IMR-90 (cell line): Measurements from ENCODE around the gene MOV10. TPM values are rescaled to one million over a fixed set of nuclear protein-coding genes. Genes with fewer than 3 reads are reported as not detected.
"Not testable (repeated sequence)": the region's sequence is repeated elsewhere in the genome, so short reads cannot be mapped to it uniquely, and the experiment has no call there.

Experiments used
- ATAC-seq: fragments of 200-7000 bp; cut with Tn5 transposase; 2 replicates; pipeline ENCODE4 v1.9.1; 2020; ENCODE audit warnings: low read depth, mild to moderate bottlenecking, moderate library complexity
- BruUV-seq: library from RNA; stranded (reverse); fragments of 400-500 nt; replicated peaks from 2 replicates; lab custom pipeline; 2021; lab: Mats Ljungman, UMichigan
- CTCF ChIA-PET: fragments of 300-600 bp; formaldehyde crosslinking; extraction: SDS; loops from one replicate; lab custom pipeline; 2021; ENCODE audit warnings: antibody characterized with exemption; lab: Yijun Ruan, JAX
- POLR2A ChIA-PET: fragments of 300-600 bp; sonication (Branson Sonifier 250); formaldehyde crosslinking; loops from one replicate; lab custom pipeline; 2022; ENCODE audit warnings: antibody characterized with exemption; ENCODE audit not compliant: unreplicated experiment; lab: Charles Lee
- DNase-seq: peaks from one replicate; pipeline ENCODE4 v3.0.0; 2013
- H2AFZ ChIP-seq: replicated peaks from 2 replicates; pipeline ENCODE3; 2013; ENCODE audit warnings: low read length, mild to moderate bottlenecking; ENCODE audit not compliant: poor library complexity
- H2AK5ac ChIP-seq: 2 replicates; pipeline ENCODE4 v1.6.1; 2013; ENCODE audit warnings: low read depth, low read length, inconsistent platforms
- H2AK9ac ChIP-seq: replicated peaks from 2 replicates; pipeline ENCODE3; 2013; ENCODE audit warnings: mild to moderate bottlenecking, low read depth, low read length, moderate library complexity; ENCODE audit not compliant: poor library complexity
- H2BK120ac ChIP-seq: 2 replicates; pipeline ENCODE4 v1.6.1; 2013; ENCODE audit warnings: low read depth, low read length, inconsistent platforms
- H2BK15ac ChIP-seq: 3 replicates; pipeline ENCODE4 v1.6.1; 2013; ENCODE audit warnings: low read depth, low read length, inconsistent platforms
- H2BK20ac ChIP-seq: 2 replicates; pipeline ENCODE4 v1.6.1; 2013; ENCODE audit warnings: low read depth, mild to moderate bottlenecking, inconsistent platforms, low read length, moderate library complexity
- H2BK5ac ChIP-seq: 2 replicates; pipeline ENCODE4 v1.6.1; 2013; ENCODE audit warnings: mild to moderate bottlenecking, low read depth, low read length, inconsistent platforms; ENCODE audit not compliant: poor library complexity, severe bottlenecking
- H3K14ac ChIP-seq: replicated peaks from 2 replicates; pipeline ENCODE4 v1.6.1; 2013; ENCODE audit warnings: low read depth, low read length, inconsistent platforms
- H3K18ac ChIP-seq: 2 replicates; pipeline ENCODE4 v1.6.1; 2013; ENCODE audit warnings: low read depth, low read length, control low read depth
- H3K23ac ChIP-seq: 2 replicates; pipeline ENCODE4 v1.6.1; 2013; ENCODE audit warnings: low read depth, low read length, inconsistent platforms
- H3K27ac ChIP-seq: 2 replicates; pipeline ENCODE4 v1.5.1; 2013; ENCODE audit warnings: mild to moderate bottlenecking, control low read depth, low read length; ENCODE audit not compliant: insufficient read depth
- H3K27me3 ChIP-seq: 2 replicates; pipeline ENCODE4 v1.6.1; 2013; ENCODE audit warnings: low read length; ENCODE audit not compliant: control insufficient read depth, insufficient read depth
- H3K36me3 ChIP-seq: 2 replicates; pipeline ENCODE4 v1.6.1; 2013; ENCODE audit warnings: low read length, mixed read lengths; ENCODE audit not compliant: control insufficient read depth, insufficient read depth
- H3K4ac ChIP-seq: 2 replicates; pipeline ENCODE4 v1.6.1; 2013; ENCODE audit warnings: low read depth, low read length, inconsistent platforms
- H3K4me1 ChIP-seq: 2 replicates; pipeline ENCODE4 v1.6.1; 2013; ENCODE audit warnings: low read length, mixed read lengths; ENCODE audit not compliant: control insufficient read depth, insufficient read depth
- H3K4me2 ChIP-seq: 2 replicates; pipeline ENCODE4 v1.6.1; 2013; ENCODE audit warnings: low read depth, mild to moderate bottlenecking, control low read depth, low read length, moderate library complexity
- H3K4me3 ChIP-seq: 2 replicates; pipeline ENCODE4 v1.5.1; 2013; ENCODE audit warnings: low read depth, mild to moderate bottlenecking, control low read depth, low read length, moderate library complexity; ENCODE audit not compliant: insufficient read depth
- H3K56ac ChIP-seq: 2 replicates; pipeline ENCODE4 v1.6.1; 2013; ENCODE audit warnings: low read length, inconsistent platforms; ENCODE audit not compliant: insufficient read depth; ENCODE audit errors: extremely low read depth
- H3K79me1 ChIP-seq, 2 experiments: 2 replicates each; pipeline ENCODE4 v1.6.1; 2013; ENCODE audit warnings: low read length in 2 of 2, inconsistent platforms in 1 of 2, low read depth in 1 of 2
- H3K9ac ChIP-seq: 2 replicates; pipeline ENCODE4 v1.6.1; 2013; ENCODE audit warnings: low read depth, low read length, control low read depth
- H3K9me1 ChIP-seq: 2 replicates; pipeline ENCODE4 v1.6.1; 2013; ENCODE audit warnings: low read length, inconsistent platforms; ENCODE audit not compliant: insufficient read depth
- H3K9me3 ChIP-seq: 2 replicates; pipeline ENCODE4 v1.6.1; 2013; ENCODE audit warnings: low read length; ENCODE audit not compliant: control insufficient read depth, insufficient read depth
- H4K20me1 ChIP-seq: 2 replicates; pipeline ENCODE4 v1.6.1; 2013; ENCODE audit warnings: low read length, inconsistent platforms; ENCODE audit not compliant: insufficient read depth
- H4K5ac ChIP-seq: 2 replicates; pipeline ENCODE4 v1.6.1; 2013; ENCODE audit warnings: mild to moderate bottlenecking, low read depth, low read length, control low read depth
- H4K8ac ChIP-seq, 2 experiments: 2 replicates each; pipeline ENCODE4 v1.6.1; 2013; ENCODE audit warnings: low read depth in 2 of 2, low read length in 2 of 2, control low read depth in 1 of 2, inconsistent platforms in 1 of 2
- H4K91ac ChIP-seq: 2 replicates; pipeline ENCODE4 v1.6.1; 2013; ENCODE audit warnings: low read depth, low read length, inconsistent platforms; ENCODE audit not compliant: insufficient read depth
- WGBS, 2 experiments: methylation state at CpG; one replicate each; pipeline versions ENCODE4 v1.1.5 to v1.1.7; 2013; ENCODE audit warnings: missing lambda C conversion rate in 2 of 2; ENCODE audit not compliant: insufficient read length in 1 of 2; ENCODE audit errors: extremely low coverage in 2 of 2; 5-methylcytosine and 5-hydroxymethylcytosine counted together
- dilution Hi-C: fragments of 300-500 bp; cut with HindIII; formaldehyde crosslinking; loops from one replicate; pipeline ENCODE4 v1.14.3; 2018; ENCODE audit warnings: low sequenced_read_pairs; ENCODE audit not compliant: unreplicated experiment
- in situ Hi-C: fragments of 300-500 bp; cut with MboI; formaldehyde crosslinking; loops from 3 replicates; pipeline ENCODE4 v1.14.3; 2019; ENCODE audit warnings: low sequenced_read_pairs, inconsistent platforms, mixed read lengths
- intact Hi-C: fragments of 100-400 bp; cut with micrococcal nuclease; formaldehyde crosslinking; loops from 2 replicates; pipeline ENCODE4 v1.10.0; 2022
- polyA plus RNA-seq, 3 experiments: library from polyadenylated mRNA; depleted of rRNA; stranded (reverse); fragments of >200 nt; gene quantifications; 2 replicates each; pipeline ENCODE4 v1.2.3, GENCODE V29; 2012; ENCODE audit warnings: low replicate concordance in 1 of 3
- total RNA-seq: library from RNA; depleted of rRNA; stranded (reverse); fragments of >200 nt; gene quantifications from 2 replicates; pipeline ENCODE4 v1.2.3, GENCODE V29; 2012

Gene MOV10
- total and polyA plus RNA-seq, 2 of the 4 experiments (the other 2 are of a cell fraction), result 36.7 to 103 TPM

GRCh38 chr1:112724240-112724639 is 49.8 kb downstream of the MOV10 start:
- WGBS, 2 experiments, result no CpG with 5 or more reads among the region's 4 CpGs
- H2BK15ac ChIP-seq, H3K4me2 ChIP-seq, H2AK5ac ChIP-seq, H4K91ac ChIP-seq, POLR2A ChIA-PET, H4K8ac ChIP-seq, H3K4ac ChIP-seq, BruUV-seq, H3K79me1 ChIP-seq, dilution Hi-C loops, H3K56ac ChIP-seq, H3K14ac ChIP-seq, H3K27ac ChIP-seq, H3K9ac ChIP-seq, H4K5ac ChIP-seq, H3K18ac ChIP-seq, H4K20me1 ChIP-seq, H3K27me3 ChIP-seq, CTCF ChIA-PET, H3K4me3 ChIP-seq, H3K9me3 ChIP-seq, H3K23ac ChIP-seq, DNase-seq, intact Hi-C loops, H3K36me3 ChIP-seq, H2BK20ac ChIP-seq, H2BK120ac ChIP-seq, ATAC-seq, H3K9me1 ChIP-seq, H2BK5ac ChIP-seq: not testable (repeated sequence)
- Histone ChIP-seq H3K4me1 (peaks cover 11% of the 10 kb centered on the region), H2AFZ (peak overlapping the region; percentile 88), H2AK9ac (peak overlapping the region; percentile 82)
- in situ Hi-C loops, result loop anchor here (10.0 to 25.0 kb wide), 2 partner anchors 321 to 963 kb away; no protein-coding TSS in a partner anchor
